Neural progenitor cell (in vitro differentiated cells): ENCODE data around the gene CLDN3. TPM values are rescaled to one million over a fixed set of nuclear protein-coding genes. Genes with fewer than 3 reads are reported as not detected.

Experiments used
- DNase-seq: peaks from one replicate; pipeline ENCODE4 v3.0.0-alpha.2; 2016; ENCODE audit warnings: low spot score
- H2AFZ ChIP-seq: fragments of 200-600 bp; sonication (generic); replicated peaks from 2 replicates; pipeline ENCODE4 v1.6.1; 2016; ENCODE audit warnings: antibody characterized with exemption
- H3F3A ChIP-seq: fragments of 200-600 bp; sonication (generic); 2 replicates; pipeline ENCODE4 v1.6.1; 2016; ENCODE audit warnings: antibody characterized with exemption, low read depth
- H3K27ac ChIP-seq: fragments of 200-600 bp; sonication (generic); 2 replicates; pipeline ENCODE4 v1.5.1; 2016; ENCODE audit warnings: mild to moderate bottlenecking
- H3K27me3 ChIP-seq: fragments of 200-600 bp; sonication (generic); 2 replicates; pipeline ENCODE4 v1.6.1; 2016; ENCODE audit warnings: mild to moderate bottlenecking, moderate library complexity
- H3K36me3 ChIP-seq: fragments of 200-600 bp; sonication (generic); 2 replicates; pipeline ENCODE4 v1.5.1; 2016
- H3K4me1 ChIP-seq: fragments of 200-600 bp; sonication (generic); 2 replicates; pipeline ENCODE4 v1.6.1; 2016; ENCODE audit warnings: mixed run types
- H3K4me2 ChIP-seq: fragments of 200-600 bp; sonication (generic); 2 replicates; pipeline ENCODE4 v1.6.1; 2016
- H3K4me3 ChIP-seq: fragments of 200-600 bp; sonication (generic); 2 replicates; pipeline ENCODE4 v1.5.1; 2016
- H3K79me2 ChIP-seq: fragments of 200-600 bp; sonication (generic); 2 replicates; pipeline ENCODE4 v1.6.1; 2016; ENCODE audit warnings: low read depth
- H3K9ac ChIP-seq: fragments of 200-600 bp; sonication (generic); 2 replicates; pipeline ENCODE4 v1.6.1; 2016
- H3K9me3 ChIP-seq: fragments of 200-600 bp; sonication (generic); 2 replicates; pipeline ENCODE4 v1.5.1; 2016; ENCODE audit warnings: low read depth
- H4K20me1 ChIP-seq: fragments of 200-600 bp; sonication (generic); 2 replicates; pipeline ENCODE4 v1.6.1; 2016; ENCODE audit warnings: low read depth
- H3K27ac Mint-ChIP-seq: 3 replicates; pipeline ENCODE4 v1.8.0; 2021; ENCODE audit warnings: mixed read lengths
- H3K27me3 Mint-ChIP-seq: 2 replicates; pipeline ENCODE4 v1.8.0; 2022; ENCODE audit warnings: low read depth, mild to moderate bottlenecking, inconsistent platforms, moderate library complexity, mixed read lengths; ENCODE audit not compliant: insufficient read depth
- H3K36me3 Mint-ChIP-seq: 3 replicates; pipeline ENCODE4 v1.8.0; 2021; ENCODE audit warnings: mixed read lengths
- H3K4me1 Mint-ChIP-seq: 3 replicates; pipeline ENCODE4 v1.8.0; 2021; ENCODE audit warnings: mixed read lengths
- H3K4me3 Mint-ChIP-seq: 3 replicates; pipeline ENCODE4 v1.8.0; 2021; ENCODE audit warnings: mild to moderate bottlenecking, moderate library complexity, mixed read lengths
- H3K9me3 Mint-ChIP-seq: 3 replicates; pipeline ENCODE4 v1.8.0; 2020; ENCODE audit warnings: mixed read lengths
- CTCF ChIP-seq: fragments of 200-600 bp; sonication (generic); IDR thresholded peaks from 2 replicates; pipeline ENCODE4 v1.5.1; 2017; ENCODE audit warnings: antibody characterized with exemption, mild to moderate bottlenecking
- EZH2 ChIP-seq: fragments of 200-600 bp; sonication (generic); IDR thresholded peaks from 2 replicates; pipeline ENCODE4 v1.6.1; 2017; ENCODE audit warnings: antibody characterized with exemption, mild to moderate bottlenecking, moderate library complexity
- EZH2phosphoT487 ChIP-seq: fragments of 200-600 bp; sonication (generic); IDR thresholded peaks from 2 replicates; pipeline ENCODE4 v1.6.1; 2017; ENCODE audit warnings: antibody characterized with exemption
- total RNA-seq: library from RNA; depleted of rRNA; stranded (reverse); fragments of >200 nt; gene quantifications from 2 replicates; pipeline ENCODE4 v1.2.3, GENCODE V29; 2015; ENCODE audit warnings: low replicate concordance

The CLDN3 gene
- total RNA-seq, 1 donor from 2014 or later: 1.6 TPM

GRCh38 chr7:73730485-73730884 lies 39.6 kb downstream of the CLDN3 start:
- no peak overlapping the region for H3K4me2 ChIP-seq
- no peaks in the 10 kb centered on the region for H3K27me3 ChIP-seq
- H4K20me1 ChIP-seq: no peaks in the 10 kb centered on the region
- peaks cover 8% of the 10 kb centered on the region for H3F3A ChIP-seq
- peaks cover 10% of the 10 kb centered on the region for H3K4me1 Mint-ChIP-seq
- H3K79me2 ChIP-seq: no peaks in the 10 kb centered on the region
- peak overlapping the region; percentile 19 for H2AFZ ChIP-seq
- no peak overlapping the region for H3K27ac ChIP-seq
- no peak overlapping the region for H3K4me3 Mint-ChIP-seq
- peaks cover 9% of the 10 kb centered on the region for H3K27me3 Mint-ChIP-seq
- TF ChIP-seq EZH2 (no peak), CTCF (no peak), EZH2phosphoT487 (no peak)
- no peak overlapping the region for H3K27ac Mint-ChIP-seq
- H3K36me3 ChIP-seq: no peaks in the 10 kb centered on the region
- H3K36me3 Mint-ChIP-seq: peaks cover 1% of the 10 kb centered on the region
- no peaks in the 10 kb centered on the region for H3K9me3 Mint-ChIP-seq
- H3K4me3 ChIP-seq: no peak overlapping the region
- no peak overlapping the region for H3K9ac ChIP-seq
- H3K4me1 ChIP-seq: no peaks in the 10 kb centered on the region
- H3K9me3 ChIP-seq: no peaks in the 10 kb centered on the region
- no peak for DNase-seq

- Mint-ChIP-seq H3K4me3 (no peak overlapping the region), H3K9me3 (no peaks in the 10 kb centered on the region), H3K27ac (no peak overlapping the region), H3K27me3 (peaks cover 10% of the 10 kb centered on the region), H3K36me3 (peaks cover 1% of the 10 kb centered on the region), H3K4me1 (peaks cover 7% of the 10 kb centered on the region)
- DNase-seq: no peak
- Histone ChIP-seq H3K36me3 (no peaks in the 10 kb centered on the region), H3F3A (peaks cover 8% of the 10 kb centered on the region), H3K79me2 (no peaks in the 10 kb centered on the region), H3K4me1 (no peaks in the 10 kb centered on the region), H3K27me3 (no peaks in the 10 kb centered on the region), H3K27ac (no peak overlapping the region), H3K9me3 (no peaks in the 10 kb centered on the region), H3K9ac (no peak overlapping the region), H4K20me1 (no peaks in the 10 kb centered on the region), H3K4me3 (no peak overlapping the region), H2AFZ (no peak overlapping the region), H3K4me2 (no peak overlapping the region)
- TF ChIP-seq EZH2phosphoT487: no peak
- no peak for TF ChIP-seq EZH2
- TF ChIP-seq CTCF: no peak
Observed at GRCh38 chr7:73728551-73728950, 41.5 kb downstream of the CLDN3 start.

GRCh38 chr7:73727952-73728351 lies 42.1 kb downstream of the CLDN3 start:
- Mint-ChIP-seq H3K27me3 (peaks cover 10% of the 10 kb centered on the region), H3K4me1 (peaks cover 7% of the 10 kb centered on the region), H3K4me3 (no peak overlapping the region), H3K9me3 (no peaks in the 10 kb centered on the region), H3K36me3 (peaks cover 1% of the 10 kb centered on the region), H3K27ac (no peak overlapping the region)
- no peaks in the 10 kb centered on the region for H3K36me3 ChIP-seq
- DNase-seq: no peak
- no peak overlapping the region for H3K27ac ChIP-seq
- no peaks in the 10 kb centered on the region for H3K27me3 ChIP-seq
- no peak overlapping the region for H3K4me3 ChIP-seq
- H3K9me3 ChIP-seq: no peaks in the 10 kb centered on the region
- H3K9ac ChIP-seq: no peak overlapping the region
- peaks cover 8% of the 10 kb centered on the region for H3F3A ChIP-seq
- no peak overlapping the region for H2AFZ ChIP-seq
- no peaks in the 10 kb centered on the region for H3K79me2 ChIP-seq
- H3K4me1 ChIP-seq: no peaks in the 10 kb centered on the region
- no peaks in the 10 kb centered on the region for H4K20me1 ChIP-seq
- H3K4me2 ChIP-seq: no peak overlapping the region
- TF ChIP-seq EZH2phosphoT487: no peak
- no peak for TF ChIP-seq EZH2
- no peak for TF ChIP-seq CTCF

- H3K27ac Mint-ChIP-seq: no peak overlapping the region
- no peak overlapping the region for H3K27ac ChIP-seq
- no peak overlapping the region for H3K4me3 Mint-ChIP-seq
- no peaks in the 10 kb centered on the region for H3K9me3 Mint-ChIP-seq
- H4K20me1 ChIP-seq: no peaks in the 10 kb centered on the region
- H3F3A ChIP-seq: peaks cover 8% of the 10 kb centered on the region
- peaks cover 4% of the 10 kb centered on the region for H3K27me3 ChIP-seq
- TF ChIP-seq EZH2phosphoT487 (no peak), CTCF (no peak), EZH2 (no peak)
- no peak overlapping the region for H2AFZ ChIP-seq
- H3K36me3 Mint-ChIP-seq: no peaks in the 10 kb centered on the region
- H3K4me1 ChIP-seq: no peaks in the 10 kb centered on the region
- H3K9me3 ChIP-seq: no peaks in the 10 kb centered on the region
- H3K27me3 Mint-ChIP-seq: peaks cover 17% of the 10 kb centered on the region
- peaks cover 7% of the 10 kb centered on the region for H3K4me1 Mint-ChIP-seq
- H3K79me2 ChIP-seq: no peaks in the 10 kb centered on the region
- H3K4me3 ChIP-seq: no peak overlapping the region
- H3K9ac ChIP-seq: no peak overlapping the region
- no peak overlapping the region for H3K4me2 ChIP-seq
- DNase-seq: no peak
- H3K36me3 ChIP-seq: no peaks in the 10 kb centered on the region
Observed at GRCh38 chr7:73726083-73726466, 44.0 kb downstream of the CLDN3 start.
